ENCODE results near the gene MKI67.

DNA sequence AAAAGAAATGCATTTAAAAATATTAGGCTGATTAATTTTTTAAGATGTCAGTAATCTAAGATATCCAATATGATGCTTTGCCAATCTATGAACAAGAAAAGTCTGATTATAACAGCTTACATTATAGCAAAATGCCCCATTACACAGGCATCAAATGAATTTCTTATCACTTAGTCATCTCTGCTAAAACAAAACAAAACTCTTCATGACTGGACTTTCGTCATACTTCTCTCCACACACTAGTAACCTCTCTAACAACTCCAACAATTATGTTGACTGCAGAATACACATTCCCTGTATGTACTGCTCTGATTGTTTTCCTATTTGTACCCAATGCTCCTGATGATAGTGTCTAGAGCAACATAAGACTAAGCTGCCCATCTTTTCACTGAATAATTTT is 3.8 kb upstream of the MKI67 start:
- no peak for TF ChIP-seq POLR2AphosphoS5 (IDR thresholded peaks at IDR 0.05)
- TF ChIP-seq EP300 (IDR thresholded peaks at IDR 0.05), result no peak
- TF ChIP-seq, protein P1, sequence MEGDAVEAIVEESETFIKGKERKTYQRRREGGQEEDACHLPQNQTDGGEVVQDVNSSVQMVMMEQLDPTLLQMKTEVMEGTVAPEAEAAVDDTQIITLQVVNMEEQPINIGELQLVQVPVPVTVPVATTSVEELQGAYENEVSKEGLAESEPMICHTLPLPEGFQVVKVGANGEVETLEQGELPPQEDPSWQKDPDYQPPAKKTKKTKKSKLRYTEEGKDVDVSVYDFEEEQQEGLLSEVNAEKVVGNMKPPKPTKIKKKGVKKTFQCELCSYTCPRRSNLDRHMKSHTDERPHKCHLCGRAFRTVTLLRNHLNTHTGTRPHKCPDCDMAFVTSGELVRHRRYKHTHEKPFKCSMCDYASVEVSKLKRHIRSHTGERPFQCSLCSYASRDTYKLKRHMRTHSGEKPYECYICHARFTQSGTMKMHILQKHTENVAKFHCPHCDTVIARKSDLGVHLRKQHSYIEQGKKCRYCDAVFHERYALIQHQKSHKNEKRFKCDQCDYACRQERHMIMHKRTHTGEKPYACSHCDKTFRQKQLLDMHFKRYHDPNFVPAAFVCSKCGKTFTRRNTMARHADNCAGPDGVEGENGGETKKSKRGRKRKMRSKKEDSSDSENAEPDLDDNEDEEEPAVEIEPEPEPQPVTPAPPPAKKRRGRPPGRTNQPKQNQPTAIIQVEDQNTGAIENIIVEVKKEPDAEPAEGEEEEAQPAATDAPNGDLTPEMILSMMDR (IDR thresholded peaks at IDR 0.05), result no peak
- no peak for TF ChIP-seq POLR2A (IDR thresholded peaks at IDR 0.05)

Measured in stomach (tissue), 4 donors.